ENCODE data around the gene LRG1.

- no peak for TF ChIP-seq CTCF (IDR thresholded peaks at IDR 0.05; ENCODE audit: poor library complexity, severe bottlenecking)
- TF ChIP-seq POLR2AphosphoS5 (IDR thresholded peaks at IDR 0.05) = no peak
- no peak for TF ChIP-seq EZH2 (IDR thresholded peaks at IDR 0.05; ENCODE audit: borderline replicate concordance, insufficient read depth, low read length, poor library complexity, severe bottlenecking)
- TF ChIP-seq TAF1 (IDR thresholded peaks at IDR 0.05; ENCODE audit: low read depth) = no peak
- TF ChIP-seq SMC3 (conservative IDR thresholded peaks at IDR 0.05; ENCODE audit: poor library complexity) = no peak
Observed at GRCh38 chr19:4516199-4516938, 23.5 kb downstream of the LRG1 start.

Measured in neural cell (in vitro differentiated cells).